SU-DHL-6 (cell line): ENCODE data around the gene NUP188.

Source experiments
- H2AFZ ChIP-seq: fragments of 200-600 bp; sonication (generic); 2 replicates; pipeline ENCODE4 v1.6.1; 2014; ENCODE audit warnings: low read depth, mild to moderate bottlenecking, moderate library complexity, mixed read lengths, antibody characterized with exemption, low read length; ENCODE audit not compliant: severe bottlenecking
- H3F3A ChIP-seq: fragments of 200-600 bp; shearing (Covaris generic); 2 replicates; pipeline ENCODE4 v1.6.0; 2016; ENCODE audit warnings: antibody characterized with exemption, mild to moderate bottlenecking; ENCODE audit not compliant: insufficient read depth
- H3K27ac ChIP-seq: fragments of 200-600 bp; sonication (generic); 2 replicates; pipeline ENCODE4 v1.5.1; 2016; ENCODE audit warnings: low read depth, mild to moderate bottlenecking, low read length, moderate library complexity, mixed read lengths
- H3K27me3 ChIP-seq: fragments of 200-600 bp; sonication (generic), shearing (Covaris generic); 2 replicates; pipeline ENCODE4 v1.6.0; 2014; ENCODE audit warnings: mild to moderate bottlenecking, low read length
- H3K36me3 ChIP-seq: fragments of 200-600 bp; sonication (generic); 2 replicates; pipeline ENCODE4 v1.6.1; 2014; ENCODE audit warnings: mild to moderate bottlenecking, low read length, mixed read lengths
- H3K4me2 ChIP-seq: fragments of 300-600, 200-600 bp; shearing (Covaris generic), sonication (generic); 2 replicates; pipeline ENCODE4 v1.6.0; 2014; ENCODE audit warnings: low read length, low read depth, mild to moderate bottlenecking; ENCODE audit not compliant: poor library complexity, severe bottlenecking
- H3K4me3 ChIP-seq: fragments of 200-600 bp; sonication (generic); 2 replicates; pipeline ENCODE4 v1.5.1; 2014; ENCODE audit warnings: antibody characterized with exemption, low read length, mild to moderate bottlenecking, mixed read lengths; ENCODE audit not compliant: insufficient read depth, poor library complexity, severe bottlenecking
- H3K79me2 ChIP-seq: fragments of 200-600 bp; sonication (generic); 2 replicates; pipeline ENCODE4 v1.6.1; 2014; ENCODE audit warnings: mild to moderate bottlenecking, low read length, moderate library complexity; ENCODE audit not compliant: insufficient read depth
- H3K9ac ChIP-seq: fragments of 200-600 bp; sonication (generic); 2 replicates; pipeline ENCODE4 v1.7.0; 2014; ENCODE audit warnings: mild to moderate bottlenecking, low read length
- H3K9me2 ChIP-seq: fragments of 200-600 bp; sonication (generic); replicated peaks from 2 replicates; pipeline ENCODE4 v1.6.1; 2014; ENCODE audit warnings: low read length; ENCODE audit not compliant: insufficient read depth
- H3K9me3 ChIP-seq: fragments of 200-600 bp; sonication (generic); 2 replicates; pipeline ENCODE4 v1.6.1; 2014; ENCODE audit warnings: low read length, mixed read lengths; ENCODE audit not compliant: insufficient read depth
- H4K20me1 ChIP-seq: fragments of 200-600 bp; sonication (generic); 2 replicates; pipeline ENCODE4 v1.6.1; 2014; ENCODE audit warnings: low read depth, mild to moderate bottlenecking, antibody characterized with exemption, low read length, moderate library complexity, mixed read lengths
- CTCF ChIP-seq: fragments of 200-600 bp; sonication (generic); IDR thresholded peaks from one replicate; pipeline ENCODE4 v1.5.1; 2017; ENCODE audit warnings: antibody characterized with exemption, mild to moderate bottlenecking, low read length, moderate library complexity; ENCODE audit not compliant: insufficient read depth, poor library complexity, severe bottlenecking
- EZH2phosphoT487 ChIP-seq: fragments of 200-600 bp; sonication (generic), shearing (Covaris generic); conservative IDR thresholded peaks from 2 replicates; pipeline ENCODE4 v1.6.1; 2018; ENCODE audit warnings: mild to moderate bottlenecking, antibody characterized with exemption, low read length, moderate library complexity, mixed read lengths

The NUP188 gene

GRCh38 chr9:129011761-129012181, 64.3 kb downstream of the NUP188 start:
- H3K27me3 ChIP-seq = no peaks in the 10 kb centered on the region
- H3F3A ChIP-seq = peaks cover 6% of the 10 kb centered on the region
- no peaks in the 10 kb centered on the region for H3K79me2 ChIP-seq
- no peak overlapping the region for H3K9ac ChIP-seq
- H3K4me2 ChIP-seq = no peak overlapping the region
- no peak overlapping the region for H2AFZ ChIP-seq
- H4K20me1 ChIP-seq = no peaks in the 10 kb centered on the region
- H3K9me2 ChIP-seq = no peaks in the 10 kb centered on the region
- H3K27ac ChIP-seq = no peak overlapping the region
- TF ChIP-seq EZH2phosphoT487 (no peak), CTCF (no peak)
- no peak overlapping the region for H3K4me3 ChIP-seq
- H3K36me3 ChIP-seq = no peaks in the 10 kb centered on the region
- H3K9me3 ChIP-seq = no peaks in the 10 kb centered on the region

- Histone ChIP-seq H3K36me3 (no peaks in the 10 kb centered on the region), H4K20me1 (no peaks in the 10 kb centered on the region), H3K27me3 (no peaks in the 10 kb centered on the region), H2AFZ (no peak overlapping the region), H3K79me2 (no peaks in the 10 kb centered on the region), H3K9me3 (no peaks in the 10 kb centered on the region), H3K9me2 (no peaks in the 10 kb centered on the region), H3K4me2 (no peak overlapping the region), H3K9ac (no peak overlapping the region), H3K27ac (no peak overlapping the region), H3K4me3 (no peak overlapping the region), H3F3A (0 out of 2 replicates have a peak, but pooled peaks cover under 1% of the 10 kb centered on the region)
- no peak for TF ChIP-seq EZH2phosphoT487
- TF ChIP-seq CTCF = no peak
These were observed 64.8 kb downstream of the NUP188 start for GRCh38 chr9:129012343-129012742.

- Histone ChIP-seq H3K9me3 (no peaks in the 10 kb centered on the region), H3K27ac (no peak overlapping the region), H3K9ac (no peak overlapping the region), H3K9me2 (no peaks in the 10 kb centered on the region), H3K79me2 (no peaks in the 10 kb centered on the region), H4K20me1 (no peaks in the 10 kb centered on the region), H3K4me3 (no peak overlapping the region), H3K4me2 (no peak overlapping the region), H3K36me3 (no peaks in the 10 kb centered on the region), H3F3A (no peaks in the 10 kb centered on the region), H2AFZ (no peak overlapping the region), H3K27me3 (no peaks in the 10 kb centered on the region)
- TF ChIP-seq CTCF = no peak
- no peak for TF ChIP-seq EZH2phosphoT487
These were observed 65.5 kb downstream of the NUP188 start for GRCh38 chr9:129012893-129013448.
